Suppressor macrophage (primary cell): Measurements from ENCODE around the gene MMP24.
"Not testable (repeated sequence)": the region's sequence is repeated elsewhere in the genome, so short reads cannot be mapped to it uniquely, and the experiment has no call there.

ENCODE experiments used
- DNase-seq, 4 experiments: peaks; one replicate each; pipeline ENCODE4 v3.0.0-alpha.2; 2020 to 2022
- total RNA-seq, 17 experiments: gene quantifications; one replicate each; lab custom pipeline; 2026; ENCODE audit warnings: mixed read lengths in 6 of 17, inconsistent platforms in 3 of 17; lab: John Stamatoyannopoulos, UW

MMP24 gene
- total RNA-seq = 0 to 2.2 (median 0.07) reads per million in 17 experiments

DNA sequence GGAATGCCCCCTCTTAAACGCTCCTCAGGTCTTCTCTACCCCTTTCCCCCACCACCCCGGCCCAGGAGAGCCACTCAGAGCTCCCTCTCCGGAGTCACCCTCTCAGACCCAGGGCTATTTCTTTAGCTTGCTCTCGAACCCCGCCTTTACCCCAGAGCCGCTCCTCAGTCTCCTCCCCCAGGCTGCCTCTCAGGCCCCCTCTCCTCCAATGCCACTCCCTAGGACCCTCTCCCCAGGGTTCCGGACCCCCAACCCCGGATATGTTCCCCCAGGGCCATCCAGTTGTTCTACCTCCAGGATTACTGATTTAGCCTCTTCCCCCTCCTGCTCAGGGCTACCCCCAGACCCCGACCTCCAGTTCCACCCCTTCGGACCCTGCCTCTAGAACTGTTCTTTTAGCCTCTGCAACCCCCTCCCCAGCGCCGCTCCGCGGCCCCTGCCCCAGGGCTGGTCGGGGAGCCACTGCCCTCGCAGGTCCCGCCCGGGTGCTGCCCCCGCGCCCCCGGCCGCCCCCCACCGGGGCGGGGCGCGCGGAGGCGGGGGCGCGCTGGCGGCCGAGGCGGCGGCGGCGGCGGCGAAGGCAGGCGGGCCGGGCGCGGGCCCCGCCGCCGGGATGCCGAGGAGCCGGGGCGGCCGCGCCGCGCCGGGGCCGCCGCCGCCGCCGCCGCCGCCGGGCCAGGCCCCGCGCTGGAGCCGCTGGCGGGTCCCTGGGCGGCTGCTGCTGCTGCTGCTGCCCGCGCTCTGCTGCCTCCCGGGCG is at the start of gene MMP24:
MMP24 (plus strand) TSS at position 565 of the 758 bp plus-strand sequence; CDS start at position 614, 49 bp downstream.
- DNase-seq = peak in 2 of 4 experiments; percentile 18 to 20

DNA sequence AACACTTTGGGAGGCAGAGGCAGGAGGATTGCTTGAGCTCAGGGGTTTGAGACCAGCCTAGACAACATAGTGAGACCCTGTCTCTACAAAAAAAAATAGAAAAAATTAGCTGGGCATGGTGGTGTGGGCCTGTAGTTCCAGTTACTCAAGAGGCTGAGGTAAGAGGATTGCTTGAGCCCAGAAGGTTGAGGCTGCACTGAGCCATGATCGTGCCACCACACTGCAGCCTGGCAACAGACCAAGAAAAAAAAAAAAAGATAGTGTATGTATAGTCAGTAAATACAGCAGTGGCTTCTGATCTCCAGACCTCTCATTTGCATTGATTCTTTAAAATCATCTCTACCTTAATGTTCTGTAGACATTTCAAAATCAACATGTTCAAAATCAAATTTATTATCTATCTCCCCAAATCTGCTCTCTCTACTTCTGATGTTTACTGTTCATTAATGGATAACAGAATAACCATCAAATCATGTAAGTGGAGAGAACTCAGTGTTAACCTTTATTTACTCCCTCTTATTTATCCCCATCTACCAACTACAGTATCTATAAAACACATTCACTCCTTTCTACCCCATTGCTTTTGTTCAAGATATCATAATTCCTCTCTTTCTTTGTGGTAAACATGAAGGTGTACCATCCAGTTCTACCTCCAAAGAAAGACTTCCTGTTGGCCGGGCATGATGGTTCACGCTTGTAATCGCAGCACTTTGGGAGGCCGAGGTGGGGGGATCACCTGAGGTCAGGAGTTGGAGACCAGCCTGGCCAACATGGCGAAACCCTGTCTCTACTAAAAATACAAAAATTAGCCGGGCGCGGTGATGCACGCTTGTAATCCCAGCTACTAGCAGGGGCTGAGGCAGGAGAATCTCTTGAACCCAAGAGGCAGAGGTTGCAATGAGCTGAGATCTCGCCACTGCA is 46.9 kb upstream of the MMP24 start:
- no peak for DNase-seq

DNA sequence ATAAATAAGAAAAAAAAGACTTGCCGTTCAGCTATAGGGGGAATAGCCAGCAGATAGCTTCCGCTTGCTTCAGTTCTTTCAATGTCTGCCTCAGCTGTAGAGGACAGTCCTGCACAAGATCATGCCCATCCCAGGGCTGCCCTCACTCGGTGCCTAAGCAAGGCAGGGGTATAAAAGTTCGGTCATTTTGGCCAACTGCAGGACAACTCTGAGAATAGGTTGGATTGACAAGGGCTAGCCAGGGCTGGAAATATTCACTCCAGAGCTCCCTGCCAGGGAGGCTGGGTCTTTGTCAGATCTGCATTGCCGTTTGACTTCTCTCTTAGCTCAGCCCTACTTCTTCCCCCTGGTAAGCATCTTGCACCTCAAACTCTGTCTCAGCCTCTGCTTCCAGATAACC is 46.2 kb upstream of the MMP24 start:
- DNase-seq = no peak

DNA sequence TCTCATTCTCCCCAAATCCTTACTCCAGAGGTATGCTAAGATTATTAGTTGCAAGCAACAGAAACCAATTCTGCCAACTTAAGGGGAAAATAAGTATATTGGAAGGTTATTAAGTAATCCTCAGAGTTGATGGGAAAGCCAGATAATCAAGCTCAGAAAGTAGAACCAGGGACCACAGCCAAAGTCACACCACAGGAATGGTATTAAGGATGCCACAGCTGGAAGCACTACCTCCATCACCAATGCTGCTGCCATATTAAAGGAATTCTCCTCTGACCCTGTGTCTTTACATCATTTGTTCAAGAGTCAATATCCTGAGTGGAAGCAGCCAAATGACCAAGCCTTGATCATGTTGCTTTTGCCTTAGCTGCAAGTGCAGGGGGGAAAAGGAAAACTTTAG is 44.8 kb upstream of the MMP24 start:
- no peak for DNase-seq

DNA sequence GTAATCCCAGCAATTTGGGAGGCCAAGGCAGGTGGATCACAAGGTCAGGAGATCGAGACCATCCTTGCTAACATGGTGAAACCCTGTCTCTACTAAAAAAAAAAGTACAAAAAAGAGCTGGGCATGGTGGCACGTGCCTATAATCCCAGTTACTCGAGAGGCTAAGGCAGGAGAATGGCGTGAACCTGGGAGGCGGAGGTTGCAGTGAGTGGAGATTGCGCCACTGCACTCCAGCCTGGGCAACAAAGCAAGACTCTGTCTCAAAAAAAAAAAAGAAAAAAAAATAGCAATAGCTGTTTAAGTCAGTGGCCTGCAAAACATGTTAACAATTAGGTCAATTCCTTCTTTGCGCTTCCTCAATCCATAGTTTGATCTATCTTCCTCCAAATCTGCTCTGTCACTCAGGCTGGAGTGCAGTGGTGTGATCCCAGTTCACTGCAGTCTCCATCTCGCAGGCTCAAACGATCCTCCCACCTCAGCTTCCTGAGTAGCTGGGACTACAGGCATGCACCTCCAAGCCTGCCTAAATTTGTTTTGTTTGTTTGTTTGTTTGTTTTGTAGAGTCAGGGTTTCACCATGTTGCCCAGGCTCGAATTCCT is 39.7 kb upstream of the MMP24 start:
- not testable (repeated sequence) for DNase-seq

DNA sequence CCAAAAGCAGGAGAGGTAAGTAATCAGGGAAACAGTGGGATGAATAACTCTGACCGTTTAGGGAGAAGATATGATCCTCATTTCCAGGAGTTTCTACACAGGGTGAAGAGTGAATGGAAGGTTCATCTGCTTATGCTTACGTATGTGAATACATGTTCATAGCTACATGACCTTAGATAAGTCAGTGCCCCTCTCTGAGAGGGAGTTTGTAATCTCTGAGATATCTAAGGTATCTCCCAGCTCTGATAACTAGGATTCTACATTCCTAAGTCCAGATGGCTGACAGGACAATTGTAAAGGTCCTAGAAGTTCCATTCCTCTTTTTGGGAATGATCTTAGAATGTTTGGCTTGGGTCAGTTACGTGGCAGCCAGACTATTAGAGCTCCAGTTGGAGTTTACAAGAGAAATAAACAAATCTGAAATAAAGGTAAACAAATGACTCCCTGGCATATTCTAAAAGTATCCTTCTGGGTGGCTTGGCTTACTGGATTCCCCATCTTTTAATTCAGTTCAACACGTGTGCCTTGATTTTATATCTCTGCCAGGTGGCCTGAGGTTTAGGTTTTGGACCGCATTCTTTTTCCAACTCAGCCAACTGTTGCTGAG is 38.8 kb upstream of the MMP24 start:
- DNase-seq = no peak

DNA sequence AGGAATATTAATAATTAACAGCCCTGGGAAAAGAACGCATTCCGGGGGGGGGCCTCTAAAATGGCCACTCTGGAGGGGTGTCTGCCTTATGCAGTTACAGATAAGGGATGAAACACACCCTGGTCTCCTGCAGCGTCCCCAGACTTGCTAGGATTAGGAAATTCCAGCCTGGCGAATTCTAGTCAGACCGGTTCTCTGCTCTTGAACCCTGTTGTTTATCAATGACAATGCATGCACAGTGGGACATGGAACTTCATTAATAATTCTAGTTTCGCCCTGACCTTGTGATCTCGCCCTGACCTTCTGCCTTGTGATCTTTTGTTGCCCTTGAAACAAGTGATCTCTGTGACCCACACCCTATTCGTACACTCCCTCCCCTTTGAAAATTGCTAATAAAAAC is 37.3 kb upstream of the MMP24 start:
- DNase-seq = not testable (repeated sequence)

DNA sequence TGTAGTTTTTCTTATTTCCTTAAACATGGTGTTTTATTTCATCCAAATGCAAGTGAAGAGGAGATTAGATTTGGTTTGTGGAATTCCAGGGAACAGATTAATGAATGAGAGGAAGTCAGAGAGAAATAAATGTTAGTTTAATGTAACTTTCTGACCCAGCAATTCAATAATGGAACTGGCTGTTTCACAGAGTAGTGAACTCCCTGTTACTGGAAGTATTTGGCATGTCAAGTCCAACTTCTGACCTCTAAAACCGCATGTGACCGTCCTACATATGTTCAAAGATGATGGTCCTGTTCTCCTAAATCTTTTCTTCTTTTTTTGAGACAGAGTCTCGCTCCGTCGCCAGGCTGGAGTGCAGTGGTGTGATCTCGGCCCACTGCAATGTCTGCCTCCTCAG is 35.9 kb upstream of the MMP24 start:
- DNase-seq = no peak

DNA sequence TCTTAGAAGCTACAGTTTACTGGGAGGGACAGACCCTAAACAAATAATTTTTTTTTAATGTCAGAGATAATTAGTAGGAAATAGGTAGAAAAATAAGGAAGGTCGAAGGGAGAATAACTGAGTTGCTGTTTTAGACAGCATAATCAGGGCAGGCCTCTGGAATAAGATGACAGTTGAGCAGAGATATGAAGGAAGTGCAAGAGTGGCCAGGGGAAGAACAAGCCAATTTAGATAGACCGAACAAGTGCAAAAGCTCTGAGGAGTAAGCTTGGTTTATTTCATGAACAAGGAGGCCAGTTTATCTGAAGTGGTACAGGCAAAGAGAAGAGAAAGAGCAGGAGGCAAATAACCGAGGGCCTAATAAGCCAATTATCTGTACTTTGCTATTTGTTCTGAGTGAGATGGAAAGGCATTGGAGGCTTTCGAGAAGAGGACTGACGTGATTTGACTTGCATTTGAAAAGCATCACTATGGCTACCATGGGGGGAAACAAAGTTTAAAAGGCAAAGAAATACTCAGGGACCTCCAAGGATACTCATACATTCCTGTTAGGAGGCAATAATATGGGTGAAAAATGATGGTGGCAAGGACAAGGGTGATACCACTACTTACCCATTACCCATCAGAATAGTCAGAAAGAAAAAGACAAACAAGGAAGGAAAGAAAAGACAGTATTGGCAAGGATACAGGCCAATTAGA is 34.9 kb upstream of the MMP24 start:
- no peak for DNase-seq

DNA sequence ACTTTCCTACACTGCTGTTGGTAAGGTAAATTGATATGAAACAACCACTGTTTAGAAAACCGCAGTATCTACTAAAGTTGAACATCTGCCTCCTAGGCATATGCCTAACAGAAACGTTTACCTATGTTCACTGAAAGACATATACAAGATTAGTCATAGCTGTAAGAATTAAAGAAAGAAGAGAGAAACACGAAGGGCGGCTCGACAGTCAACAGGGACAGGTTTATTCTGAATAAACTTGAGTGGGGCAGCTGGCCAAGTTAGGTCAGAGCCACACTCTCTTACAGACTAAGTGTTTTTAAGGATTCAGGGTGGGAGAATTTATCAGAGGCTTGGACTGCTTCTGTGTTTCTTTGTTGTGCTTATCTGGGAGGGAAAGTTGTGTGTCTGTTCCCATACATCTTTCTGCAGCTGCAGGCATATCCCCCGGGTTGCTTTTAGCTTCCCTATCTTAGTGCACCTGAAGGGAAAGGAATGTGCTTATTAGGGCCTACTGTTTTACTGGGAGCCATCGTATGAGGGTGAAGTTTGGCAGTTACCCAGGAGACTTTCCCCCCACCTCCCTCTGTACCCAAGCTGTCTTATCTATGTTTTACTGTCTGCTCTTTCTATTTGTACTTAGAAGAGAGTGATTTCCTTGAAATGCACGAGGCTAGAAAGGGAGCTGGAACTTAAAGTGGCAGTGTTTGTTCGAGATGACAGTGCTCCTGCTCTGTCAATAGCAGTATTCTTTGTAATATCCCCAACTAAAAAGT is 34.2 kb upstream of the MMP24 start:
- DNase-seq = no peak

DNA sequence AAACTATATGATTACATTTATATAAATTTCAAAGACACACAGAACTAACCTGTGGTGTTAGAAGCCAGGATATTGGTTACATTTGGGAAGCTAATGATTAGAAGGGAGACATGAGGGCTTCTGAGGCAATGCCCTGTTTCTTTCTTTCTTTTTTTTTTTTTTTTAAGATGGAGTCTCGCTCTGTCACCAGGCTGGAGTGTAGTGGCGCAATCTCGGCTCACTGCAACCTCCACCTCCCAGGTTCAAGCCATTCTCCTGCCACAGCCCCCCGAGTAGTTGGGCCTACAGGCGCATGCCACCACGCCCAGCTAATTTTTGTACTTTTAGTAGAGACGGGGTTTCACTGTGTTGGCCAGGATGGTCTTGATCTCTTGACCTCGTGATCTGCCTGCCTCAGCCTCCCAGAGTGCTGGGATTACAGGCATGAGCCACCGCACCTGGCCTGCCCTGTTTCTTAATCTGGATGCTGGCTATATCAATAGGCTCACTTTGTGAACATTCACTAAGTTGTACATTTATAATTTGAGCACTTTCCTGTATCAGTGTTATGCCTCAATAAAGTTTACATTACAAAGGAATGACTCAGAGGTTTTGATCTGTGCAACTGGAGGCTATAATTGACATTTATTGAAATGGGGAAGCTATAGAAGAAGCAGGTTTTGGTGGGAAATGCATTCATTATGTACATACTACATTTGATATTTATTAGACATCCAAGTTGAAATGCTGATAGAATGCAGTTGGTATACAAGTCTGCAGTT is 33.3 kb upstream of the MMP24 start:
- not testable (repeated sequence) for DNase-seq

DNA sequence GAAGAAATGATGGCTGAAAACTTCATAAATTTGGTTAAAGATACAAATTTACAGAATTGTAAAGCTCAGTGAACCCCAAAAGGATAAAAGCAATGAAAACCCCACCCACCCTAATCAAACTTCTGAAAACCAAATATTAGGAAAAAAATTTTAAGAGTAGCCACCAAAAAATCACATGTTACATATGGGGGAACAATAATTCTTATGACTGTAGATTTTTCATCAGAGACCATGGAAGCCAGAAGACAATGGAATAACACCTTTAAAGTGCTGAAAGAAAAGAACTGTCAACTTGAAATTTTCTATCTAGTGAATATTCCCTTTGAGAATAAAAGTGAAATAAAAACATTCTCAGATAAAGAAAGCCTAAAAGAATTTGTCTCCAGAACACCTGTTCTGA is 30.2 kb upstream of the MMP24 start:
- DNase-seq = no peak

DNA sequence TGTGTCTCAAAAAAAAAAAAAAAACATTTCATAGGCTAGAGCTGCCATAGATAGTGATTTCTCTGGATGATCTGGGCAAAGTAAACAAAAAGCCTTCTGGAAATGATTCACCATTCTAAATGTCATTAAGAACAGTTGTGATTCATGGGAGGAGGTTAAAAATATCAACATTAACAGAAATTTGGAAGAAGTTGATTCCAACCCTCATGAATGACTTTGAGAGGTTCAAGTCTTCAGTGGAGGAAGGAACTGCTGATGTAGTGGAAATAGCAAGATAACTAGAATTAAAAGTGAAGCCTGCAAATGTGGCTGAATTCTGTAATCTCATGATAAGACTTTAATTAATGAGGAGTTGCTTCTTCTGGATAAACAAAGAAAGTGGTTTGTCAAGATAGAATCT is 26.8 kb upstream of the MMP24 start:
- DNase-seq = peak in 2 of 4 experiments; percentile 38 to 54

DNA sequence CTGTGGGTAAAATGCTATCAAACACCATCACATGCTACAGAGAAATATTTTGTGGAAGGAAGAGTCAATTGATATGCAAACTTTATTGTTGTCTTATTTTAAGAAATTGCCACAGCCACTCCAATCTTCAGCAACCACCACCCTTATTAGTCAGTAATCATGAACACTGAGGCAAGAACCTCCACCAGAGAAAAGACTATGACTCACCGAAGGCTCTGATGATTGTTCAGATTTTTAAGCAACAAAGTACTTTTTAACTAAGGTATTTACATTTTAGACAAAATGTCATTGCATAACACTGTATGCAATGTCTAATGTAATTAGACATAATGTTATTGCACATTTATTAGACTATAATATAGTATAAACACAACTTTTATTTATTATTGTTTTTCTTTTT is 26.2 kb upstream of the MMP24 start:
- DNase-seq = peak; percentile 35 to 72 (median 52)

DNA sequence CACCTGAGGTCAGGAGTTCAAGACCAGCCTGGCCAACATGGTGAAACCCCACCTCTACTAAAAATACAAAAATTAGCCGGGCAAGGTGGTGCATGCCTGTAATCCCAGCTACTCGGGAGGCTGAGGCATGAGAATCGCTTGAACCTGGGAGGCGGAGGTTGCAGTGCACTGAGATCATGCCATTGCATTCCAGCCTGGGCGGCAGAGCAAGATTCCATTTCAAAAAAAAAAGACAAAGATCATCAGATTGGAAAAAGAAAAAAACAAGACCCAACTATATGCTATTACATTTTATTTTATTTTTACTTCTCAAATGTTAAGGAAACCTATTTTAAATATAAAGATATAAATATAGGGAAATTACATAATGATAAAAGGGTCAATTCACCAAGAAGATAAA is 25.0 kb upstream of the MMP24 start:
- DNase-seq = not testable (repeated sequence)

DNA sequence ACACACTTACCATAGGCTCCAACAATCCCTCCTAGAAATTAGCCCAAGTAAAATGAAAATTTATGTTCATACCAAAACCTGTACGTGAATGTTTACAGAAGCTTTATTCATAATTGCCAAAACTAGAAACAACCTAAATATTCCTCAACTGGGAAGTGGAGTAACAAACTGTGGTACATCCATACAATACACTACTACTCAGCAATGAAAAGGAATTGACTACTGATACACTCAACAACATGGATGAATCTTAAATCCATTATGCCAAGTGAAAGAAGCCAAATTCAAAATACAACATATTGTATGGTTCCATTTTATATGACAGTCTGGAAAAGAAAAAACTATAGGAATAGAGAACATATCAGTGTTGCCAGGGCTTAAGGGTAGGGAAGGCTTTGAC is 19.7 kb upstream of the MMP24 start:
- no peak for DNase-seq

DNA sequence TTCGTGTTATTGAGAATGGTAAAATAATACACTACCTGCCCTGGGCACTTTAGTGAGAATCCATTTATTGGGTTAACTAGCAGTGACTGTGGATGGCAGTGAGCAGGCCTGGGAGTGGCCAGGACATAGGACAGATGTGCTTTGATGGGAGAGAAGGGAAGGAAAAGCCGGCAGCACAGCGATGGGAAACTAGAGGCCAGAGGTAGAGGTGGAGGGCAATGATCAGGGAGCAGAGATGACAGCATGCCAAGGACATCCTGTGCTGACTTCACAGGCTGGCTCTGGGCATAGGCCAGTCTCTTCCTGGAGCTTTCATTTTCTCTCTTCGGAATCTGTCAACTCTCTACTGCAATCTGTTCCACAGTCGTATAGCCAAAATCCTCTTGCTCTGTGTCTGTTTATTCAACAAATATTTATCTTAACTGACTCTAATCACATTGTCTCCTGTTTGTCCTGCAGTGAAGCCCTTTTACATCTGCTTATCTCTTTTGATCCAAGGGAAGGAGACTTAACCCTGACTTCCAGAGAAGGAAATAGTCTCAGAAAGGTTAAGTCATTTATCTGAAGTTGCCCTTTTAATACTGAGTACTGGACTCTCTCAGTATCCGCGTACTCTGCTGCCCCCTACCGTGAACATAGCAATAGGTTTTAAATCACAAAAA is 18.4 kb upstream of the MMP24 start:
- peak; percentile 84 to 93 (median 88) for DNase-seq

DNA sequence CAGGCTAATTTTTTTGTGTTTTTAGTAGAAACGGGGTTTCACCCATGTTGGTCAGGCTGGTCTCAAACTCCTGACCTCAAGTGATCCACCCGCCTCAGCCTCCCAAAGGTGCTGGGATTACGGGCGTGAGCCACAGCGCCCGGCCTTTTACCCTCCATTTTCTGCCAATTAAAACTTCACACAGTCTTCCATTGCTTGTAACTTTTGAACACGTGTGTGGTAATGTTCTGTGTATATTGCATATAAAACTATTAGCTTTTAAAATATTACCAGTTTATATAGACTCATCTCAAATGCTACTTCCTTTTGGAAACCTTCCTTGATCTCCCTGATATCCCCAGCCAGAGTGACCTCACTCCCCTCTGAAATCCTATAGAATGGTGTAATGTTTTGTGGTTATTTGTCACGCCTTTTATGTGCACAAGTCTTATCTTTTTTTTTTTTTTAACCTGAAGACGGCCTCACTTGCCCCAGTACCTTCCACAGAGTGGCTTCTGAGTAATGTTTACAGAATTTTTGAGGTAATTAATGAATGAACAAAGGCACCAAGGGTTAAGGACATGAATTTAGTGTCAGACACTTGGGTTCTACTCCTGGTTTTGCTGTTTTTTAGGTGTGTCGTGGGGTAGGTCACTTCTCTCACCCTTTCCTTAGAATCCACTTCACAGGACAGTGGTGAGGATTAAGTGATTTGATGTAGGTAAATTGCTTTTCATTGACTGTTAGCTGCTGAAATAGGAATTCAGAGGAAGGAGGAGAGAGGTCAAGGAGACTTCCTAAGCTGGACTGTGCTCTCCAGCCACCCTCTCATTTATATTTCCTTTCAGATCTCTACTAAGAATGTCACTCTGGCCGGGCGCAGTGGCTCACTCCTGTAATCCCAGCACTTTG is 11.2 kb upstream of the MMP24 start:
- DNase-seq = peak in 2 of 4 experiments; percentile 17 to 29

DNA sequence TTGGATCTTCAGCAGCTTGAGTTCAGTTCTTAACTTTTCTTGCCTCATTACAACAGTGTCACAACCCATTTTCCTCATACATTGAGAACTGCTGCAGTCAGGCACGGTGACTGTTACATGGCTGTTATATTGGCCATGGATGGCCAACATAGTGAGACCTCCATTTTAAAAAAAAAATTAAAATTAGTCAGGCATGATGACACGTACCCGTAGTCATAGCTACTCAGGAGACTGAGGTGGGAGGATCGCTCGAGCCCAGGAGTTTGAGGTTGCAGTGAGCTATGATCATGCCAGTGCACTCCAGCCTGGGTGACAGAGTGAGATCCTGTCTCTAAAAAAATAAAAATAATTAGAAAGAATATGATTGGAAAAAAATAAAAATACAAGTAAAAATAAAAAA is 9.9 kb upstream of the MMP24 start:
- no peak for DNase-seq
